Measurements from ENCODE around the gene ATP8B2.

DNA sequence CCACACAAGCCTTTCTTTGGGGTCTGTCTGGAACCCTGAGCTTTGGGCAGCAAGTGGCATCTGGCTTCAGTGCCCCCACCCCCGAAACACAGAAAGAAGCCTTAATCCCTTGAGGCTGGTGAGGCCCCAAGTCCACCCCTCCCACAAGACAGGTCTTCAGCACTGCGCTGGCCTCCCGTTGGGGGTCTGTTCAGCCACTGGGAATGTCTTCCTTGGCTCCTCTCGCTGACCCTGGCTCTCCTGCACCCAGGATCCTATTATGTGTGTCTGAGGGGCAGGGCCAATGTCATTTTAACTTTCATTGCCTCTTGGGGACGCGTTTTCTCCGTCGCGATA, 26.9 kb downstream of the ATP8B2 start:
- TF ChIP-seq, protein P1, sequence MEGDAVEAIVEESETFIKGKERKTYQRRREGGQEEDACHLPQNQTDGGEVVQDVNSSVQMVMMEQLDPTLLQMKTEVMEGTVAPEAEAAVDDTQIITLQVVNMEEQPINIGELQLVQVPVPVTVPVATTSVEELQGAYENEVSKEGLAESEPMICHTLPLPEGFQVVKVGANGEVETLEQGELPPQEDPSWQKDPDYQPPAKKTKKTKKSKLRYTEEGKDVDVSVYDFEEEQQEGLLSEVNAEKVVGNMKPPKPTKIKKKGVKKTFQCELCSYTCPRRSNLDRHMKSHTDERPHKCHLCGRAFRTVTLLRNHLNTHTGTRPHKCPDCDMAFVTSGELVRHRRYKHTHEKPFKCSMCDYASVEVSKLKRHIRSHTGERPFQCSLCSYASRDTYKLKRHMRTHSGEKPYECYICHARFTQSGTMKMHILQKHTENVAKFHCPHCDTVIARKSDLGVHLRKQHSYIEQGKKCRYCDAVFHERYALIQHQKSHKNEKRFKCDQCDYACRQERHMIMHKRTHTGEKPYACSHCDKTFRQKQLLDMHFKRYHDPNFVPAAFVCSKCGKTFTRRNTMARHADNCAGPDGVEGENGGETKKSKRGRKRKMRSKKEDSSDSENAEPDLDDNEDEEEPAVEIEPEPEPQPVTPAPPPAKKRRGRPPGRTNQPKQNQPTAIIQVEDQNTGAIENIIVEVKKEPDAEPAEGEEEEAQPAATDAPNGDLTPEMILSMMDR (IDR thresholded peaks at IDR 0.05; ENCODE audit: insufficient read depth, low read depth, low read length) = no peak
- TF ChIP-seq EZH2 (IDR thresholded peaks at IDR 0.05; ENCODE audit: insufficient read depth, low read length) = no peak

Data from astrocyte (in vitro differentiated cells and primary cell).